H1 (cell line): ENCODE measurements around the gene SMARCA1. TPM values are rescaled to one million over a fixed set of nuclear protein-coding genes. Genes with fewer than 3 reads are reported as not detected.

Experiments
- CTCF ChIA-PET: fragments of 300-600 bp; sonication (Branson Sonifier 250); formaldehyde crosslinking; loops from one replicate; lab custom pipeline; 2021; ENCODE audit not compliant: partially characterized antibody; lab: Charles Lee
- POLR2A ChIA-PET: fragments of 300-600 bp; sonication (Branson Sonifier 250); formaldehyde crosslinking; loops from one replicate; lab custom pipeline; 2021; ENCODE audit warnings: inconsistent platforms; ENCODE audit not compliant: partially characterized antibody; lab: Charles Lee
- DNase-seq, 2 experiments: peaks; one replicate each; pipeline versions ENCODE4 v3.0.0 to v3.0.0-alpha.2; 2010 to 2022; ENCODE audit warnings: low spot score in 2 of 2, low read depth in 1 of 2, mixed read lengths in 1 of 2
- FAIRE-seq: peaks from 2 replicates; lab custom pipeline; 2011; peaks lifted over from hg19 to GRCh38; lab: Jason Lieb, UNC
- H2AFZ ChIP-seq: 2 replicates; pipeline ENCODE4 v1.8.1; 2012; ENCODE audit warnings: low read length, inconsistent platforms
- H2AK5ac ChIP-seq: 2 replicates; pipeline ENCODE4 v1.6.1; 2013; ENCODE audit warnings: low read depth, low read length
- H2BK120ac ChIP-seq: replicated peaks from 2 replicates; pipeline ENCODE3; 2013; ENCODE audit warnings: low read depth, low read length, inconsistent platforms
- H2BK12ac ChIP-seq: 2 replicates; pipeline ENCODE4 v1.6.1; 2013; ENCODE audit warnings: low read depth, low read length
- H2BK15ac ChIP-seq: 2 replicates; pipeline ENCODE4 v1.6.1; 2013; ENCODE audit warnings: low read length
- H2BK20ac ChIP-seq: 2 replicates; pipeline ENCODE4 v1.6.1; 2013; ENCODE audit warnings: low read length
- H2BK5ac ChIP-seq: 2 replicates; pipeline ENCODE4 v1.6.1; 2013; ENCODE audit warnings: low read depth, low read length
- H3K14ac ChIP-seq: 2 replicates; pipeline ENCODE4 v1.6.1; 2013; ENCODE audit warnings: inconsistent platforms; ENCODE audit not compliant: insufficient read length
- H3K18ac ChIP-seq: 2 replicates; pipeline ENCODE4 v1.6.1; 2013; ENCODE audit warnings: low read length; ENCODE audit errors: extremely low read depth
- H3K23ac ChIP-seq: 2 replicates; pipeline ENCODE4 v1.6.1; 2013; ENCODE audit warnings: inconsistent platforms; ENCODE audit not compliant: insufficient read length
- H3K23me2 ChIP-seq: 2 replicates; pipeline ENCODE4 v1.6.1; 2013; ENCODE audit warnings: low read depth, low read length
- H3K27ac ChIP-seq: 2 replicates; pipeline ENCODE4 v1.6.1; 2011; ENCODE audit warnings: low read depth, low read length, inconsistent platforms
- H3K27me3 ChIP-seq, 4 experiments: replicated peaks in 1 of 4; 1 replicate in 1 of 4; 2 replicates in 3 of 4; pipeline versions ENCODE4 v1.6.1 to v1.8.1; 2011 to 2013; ENCODE audit warnings: low read length in 3 of 4, mild to moderate bottlenecking in 3 of 4, inconsistent platforms in 2 of 4, mixed read lengths in 2 of 4, moderate library complexity in 1 of 4; ENCODE audit not compliant: control insufficient read depth in 3 of 4, insufficient read depth in 3 of 4; ENCODE audit errors: extremely low read depth in 1 of 4
- H3K36me3 ChIP-seq, 4 experiments: 2 replicates each; pipeline versions ENCODE4 v1.6.1 to v1.8.1; 2011 to 2013; ENCODE audit warnings: mild to moderate bottlenecking in 4 of 4, low read length in 3 of 4, moderate library complexity in 2 of 4, control low read depth in 1 of 4, inconsistent platforms in 1 of 4; ENCODE audit not compliant: insufficient read depth in 4 of 4, control insufficient read depth in 2 of 4
- H3K4ac ChIP-seq: replicated peaks from 2 replicates; pipeline ENCODE3; 2013; ENCODE audit warnings: low read length, low read depth, mixed read lengths, inconsistent platforms; ENCODE audit not compliant: insufficient read length
- H3K4me1 ChIP-seq, 4 experiments: replicated peaks in 1 of 4; 1 replicate in 1 of 4; 2 replicates in 3 of 4; pipeline versions ENCODE4 v1.6.1 to v1.8.1; 2011 to 2013; ENCODE audit warnings: low read length in 3 of 4, inconsistent platforms in 2 of 4, mixed read lengths in 1 of 4; ENCODE audit not compliant: insufficient read depth in 4 of 4, control insufficient read depth in 3 of 4
- H3K4me2 ChIP-seq, 2 experiments: 2 replicates each; pipeline versions ENCODE4 v1.6.1 to v1.8.1; 2011 to 2013; ENCODE audit warnings: low read depth in 2 of 2, low read length in 2 of 2, control low read depth in 1 of 2, inconsistent platforms in 1 of 2, mild to moderate bottlenecking in 1 of 2; ENCODE audit not compliant: insufficient read depth in 1 of 2
- H3K4me3 ChIP-seq, 4 experiments: fragments of 200-600, 300-600 bp in 1 of 4; sonication (generic), shearing (Covaris generic), sonication (Bioruptor Twin) in 1 of 4; 2 replicates each; pipeline versions ENCODE4 v1.5.1 to v1.8.1; 2011 to 2016; ENCODE audit warnings: low read length in 4 of 4, low read depth in 3 of 4, control low read depth in 2 of 4, inconsistent platforms in 2 of 4, mild to moderate bottlenecking in 2 of 4, mixed read lengths in 1 of 4, moderate library complexity in 1 of 4; ENCODE audit not compliant: insufficient read depth in 2 of 4; ENCODE audit errors: extremely low read depth in 1 of 4
- H3K56ac ChIP-seq: replicated peaks from 2 replicates; pipeline ENCODE3; 2013; ENCODE audit warnings: low read depth, mild to moderate bottlenecking, mixed read lengths, low read length, inconsistent platforms; ENCODE audit not compliant: insufficient read length
- H3K79me1 ChIP-seq: 2 replicates; pipeline ENCODE4 v1.6.1; 2013; ENCODE audit warnings: low read depth, low read length, control low read depth
- H3K79me2 ChIP-seq, 2 experiments: 2 replicates each; pipeline versions ENCODE4 v1.6.1 to v1.8.1; 2012 to 2013; ENCODE audit warnings: low read length in 2 of 2, mild to moderate bottlenecking in 2 of 2, inconsistent platforms in 1 of 2; ENCODE audit not compliant: insufficient read depth in 2 of 2, control insufficient read depth in 1 of 2
- H3K9ac ChIP-seq, 4 experiments: replicated peaks in 1 of 4; 1 replicate in 1 of 4; 2 replicates in 3 of 4; pipeline versions ENCODE4 v1.6.1 to v1.8.1; 2011 to 2013; ENCODE audit warnings: low read depth in 3 of 4, low read length in 3 of 4, control low read depth in 2 of 4, mild to moderate bottlenecking in 2 of 4, moderate library complexity in 2 of 4, inconsistent platforms in 1 of 4; ENCODE audit errors: extremely low read depth in 1 of 4
- H3K9me3 ChIP-seq, 2 experiments: 2 replicates each; pipeline versions ENCODE4 v1.6.1 to v1.8.1; 2012 to 2013; ENCODE audit warnings: mild to moderate bottlenecking in 2 of 2, moderate library complexity in 2 of 2, control low read depth in 1 of 2, inconsistent platforms in 1 of 2, low read depth in 1 of 2, low read length in 1 of 2, mixed read lengths in 1 of 2; ENCODE audit not compliant: insufficient read depth in 2 of 2
- H4K20me1 ChIP-seq, 2 experiments: replicated peaks in 1 of 2; 2 replicates each; pipeline versions ENCODE3 to v1.8.1; 2011 to 2013; ENCODE audit warnings: inconsistent platforms in 2 of 2, low read length in 2 of 2, mild to moderate bottlenecking in 1 of 2; ENCODE audit not compliant: insufficient read depth in 2 of 2, control insufficient read depth in 1 of 2
- H4K5ac ChIP-seq: 2 replicates; pipeline ENCODE4 v1.6.1; 2013; ENCODE audit warnings: low read length, low read depth, mixed read lengths, inconsistent platforms; ENCODE audit not compliant: insufficient read length
- H4K8ac ChIP-seq: 2 replicates; pipeline ENCODE4 v1.8.0; 2013; ENCODE audit warnings: mild to moderate bottlenecking, moderate library complexity, low read length, inconsistent platforms; ENCODE audit not compliant: insufficient read depth; ENCODE audit errors: extremely low read depth
- H4K91ac ChIP-seq: replicated peaks from 2 replicates; pipeline ENCODE3; 2013; ENCODE audit warnings: low read length, mixed read lengths, inconsistent platforms; ENCODE audit not compliant: insufficient read length
- BACH1 ChIP-seq: IDR thresholded peaks from 2 replicates; pipeline ENCODE4 v1.6.1; 2012; ENCODE audit warnings: low read length, improper control_type of control experiment
- CEBPB ChIP-seq: IDR thresholded peaks from 2 replicates; pipeline ENCODE4 v1.6.1; 2012; ENCODE audit warnings: low read depth, low read length
- CHD1 ChIP-seq: IDR thresholded peaks from 2 replicates; pipeline ENCODE4 v1.6.1; 2012; ENCODE audit warnings: low read depth, low read length, improper control_type of control experiment
- CHD2 ChIP-seq: IDR thresholded peaks from 2 replicates; pipeline ENCODE4 v1.6.1; 2012; ENCODE audit warnings: low read length, improper control_type of control experiment
- CREB1 ChIP-seq: IDR thresholded peaks from 2 replicates; pipeline ENCODE4 v1.6.1; 2012; ENCODE audit warnings: inconsistent platforms
- CTBP2 ChIP-seq: IDR thresholded peaks from 2 replicates; pipeline ENCODE4 v1.7.0; 2011; ENCODE audit warnings: borderline replicate concordance, mild to moderate bottlenecking, moderate library complexity, mixed read lengths, low read length; ENCODE audit not compliant: insufficient read depth, insufficient read length
- EGR1 ChIP-seq: IDR thresholded peaks from 2 replicates; pipeline ENCODE4 v1.6.1; 2011; ENCODE audit warnings: low read depth, low read length, borderline replicate concordance
- EZH2 ChIP-seq: fragments of 200-600 bp; sonication (generic); IDR thresholded peaks from 2 replicates; pipeline ENCODE4 v1.7.1; 2012; ENCODE audit warnings: low read depth, mild to moderate bottlenecking, moderate library complexity, low read length, inconsistent platforms; ENCODE audit not compliant: severe bottlenecking
- GABPA ChIP-seq: IDR thresholded peaks from 2 replicates; pipeline ENCODE4 v1.6.1; 2011; ENCODE audit warnings: mild to moderate bottlenecking, low read length, moderate library complexity, borderline replicate concordance; ENCODE audit not compliant: insufficient read depth
- KDM1A ChIP-seq: fragments of 200-600, 300-600 bp; sonication (generic); IDR thresholded peaks from 2 replicates; pipeline ENCODE4 v1.7.1; 2016; ENCODE audit warnings: mild to moderate bottlenecking, low read length, borderline replicate concordance
- KDM5A ChIP-seq: fragments of 200-600 bp; IDR thresholded peaks from 2 replicates; pipeline ENCODE4 v1.7.1; 2012; ENCODE audit warnings: mild to moderate bottlenecking, low read length, inconsistent platforms, mixed read lengths
- PHF8 ChIP-seq: fragments of 200-600 bp; sonication (generic); conservative IDR thresholded peaks from 2 replicates; pipeline ENCODE4 v1.7.1; 2012; ENCODE audit warnings: low read depth, mild to moderate bottlenecking, inconsistent platforms, low read length, moderate library complexity
- SP1 ChIP-seq: IDR thresholded peaks from 2 replicates; pipeline ENCODE4 v1.6.1; 2011; ENCODE audit warnings: low read depth, low read length
- SP4 ChIP-seq: IDR thresholded peaks from 2 replicates; pipeline ENCODE4 v1.6.1; 2012; ENCODE audit warnings: low read length, inconsistent platforms
- SRF ChIP-seq: IDR thresholded peaks from 2 replicates; pipeline ENCODE4 v1.6.1; 2011; ENCODE audit warnings: mild to moderate bottlenecking, low read depth, low read length, moderate library complexity
- TCF12 ChIP-seq: IDR thresholded peaks from 2 replicates; pipeline ENCODE4 v1.6.1; 2011; ENCODE audit warnings: low read depth, mild to moderate bottlenecking, low read length
- TEAD4 ChIP-seq: IDR thresholded peaks from 2 replicates; pipeline ENCODE4 v1.6.1; 2012; ENCODE audit warnings: low read depth, low read length, inconsistent platforms, mixed read lengths
- WGBS, 2 experiments: shearing (Covaris generic) in 1 of 2; methylation state at CpG; one replicate each; pipeline versions ENCODE4 v1.1.6 to v1.1.7; 2013 to 2015; ENCODE audit warnings: low lambda C conversion rate in 2 of 2, mixed read lengths in 2 of 2, inconsistent platforms in 1 of 2, low coverage in 1 of 2, missing lambda C conversion rate in 1 of 2; ENCODE audit not compliant: insufficient replicate concordance in 2 of 2, insufficient coverage in 1 of 2, insufficient read length in 1 of 2; ENCODE audit errors: extremely low coverage in 1 of 2, missing lambda C conversion rate in 1 of 2; 5-methylcytosine and 5-hydroxymethylcytosine counted together
- polyA plus RNA-seq, 7 experiments: library from polyadenylated mRNA; depleted of rRNA in 3 of 7; stranded (reverse) in 5 of 7; unstranded in 2 of 7; fragments of >200 nt in 5 of 7; fragments of 200-250 nt in 2 of 7; gene quantifications; 1 replicate in 5 of 7; 2 replicates in 1 of 7; 4 replicates in 1 of 7; pipeline versions ENCODE4 v1.2.1 to v1.2.3, GENCODE V29; 2011 to 2013; ENCODE audit warnings: missing spikeins in 2 of 7, mixed read lengths in 2 of 7
- total RNA-seq: library from RNA; stranded (reverse); fragmentation: NEBNext Ultra II Directional; extraction: Animal tissue kit (Norgen Biotek cat#: 25700); gene quantifications from 2 replicates; pipeline ENCODE4 v1.2.1, GENCODE V29; 2021

SMARCA1 gene
- total and polyA plus RNA-seq, 2 of the 8 experiments (the other 6 are each of a cell fraction or from before 2014, with no cell fraction given) = 13.1 to 54.4 TPM

DNA sequence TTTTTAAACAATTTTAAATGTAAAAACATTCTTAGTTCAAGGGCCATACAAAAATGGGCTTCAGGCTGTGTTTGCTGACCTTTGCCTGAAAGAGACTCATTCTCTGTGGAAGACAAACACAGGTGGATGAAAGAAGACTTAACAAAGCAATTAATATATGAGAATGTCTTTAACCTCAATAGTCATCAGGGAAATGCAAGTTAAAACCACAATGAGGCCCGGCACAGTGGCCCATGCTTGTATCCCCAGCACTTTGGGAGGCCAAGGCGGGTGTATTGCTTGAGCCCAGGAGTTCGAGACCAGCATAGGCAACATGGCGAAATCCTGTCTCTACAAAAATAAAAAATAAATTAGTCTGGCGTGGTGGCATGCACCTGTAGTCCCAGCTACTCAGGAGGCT is 7.1 kb upstream of the SMARCA1 start:
- H3K36me3 ChIP-seq = no peaks in the 10 kb centered on the region
- no peaks in the 10 kb centered on the region for H3K79me2 ChIP-seq
- no peak overlapping the region for H2BK5ac ChIP-seq
- no peak overlapping the region for H2BK15ac ChIP-seq
- no peaks in the 10 kb centered on the region for H3K27me3 ChIP-seq
- H2AFZ ChIP-seq = no peak overlapping the region
- no peak overlapping the region for H3K9ac ChIP-seq
- H3K23ac ChIP-seq = no peak overlapping the region
- H2BK20ac ChIP-seq = no peak overlapping the region
- H3K23me2 ChIP-seq = no peaks in the 10 kb centered on the region
- no peak overlapping the region for H4K8ac ChIP-seq
- no peak overlapping the region for H2BK12ac ChIP-seq
- H3K4ac ChIP-seq = no peak overlapping the region
- 91% methylated on average over 5 of the region's 5 CpGs; no CpG with 5 or more reads in 1 of the 2 experiments for WGBS, 2 experiments
- H3K9me3 ChIP-seq = no peaks in the 10 kb centered on the region
- ChIA-PET CTCF (no interaction called here), POLR2A (no interaction called here)
- no peaks in the 10 kb centered on the region for H3K4me1 ChIP-seq
- no peak overlapping the region for H2BK120ac ChIP-seq
- no peak overlapping the region for H4K91ac ChIP-seq
- H3K14ac ChIP-seq = no peak overlapping the region
- H2AK5ac ChIP-seq = no peak overlapping the region
- H3K56ac ChIP-seq = no peak overlapping the region
- no peak overlapping the region for H3K4me2 ChIP-seq
- H4K5ac ChIP-seq = no peak overlapping the region
- no peaks in the 10 kb centered on the region for H3K79me1 ChIP-seq
- FAIRE-seq = no peak
- H3K4me3 ChIP-seq = no peak overlapping the region
- no peaks in the 10 kb centered on the region for H4K20me1 ChIP-seq
- TF ChIP-seq CTBP2 (no peak), EZH2 (no peak), KDM1A (no peak), KDM5A (no peak), CREB1 (no peak), TCF12 (no peak), CHD1 (no peak), EGR1 (no peak), GABPA (no peak), CHD2 (no peak), BACH1 (no peak), SRF (no peak), SP4 (no peak), PHF8 (no peak), TEAD4 (no peak), CEBPB (no peak), SP1 (no peak)
- no peak overlapping the region for H3K18ac ChIP-seq
- H3K27ac ChIP-seq = no peak overlapping the region
- no peak for DNase-seq
